ENCODE measurements around the gene PAK4. TPM values are rescaled to one million over a fixed set of nuclear protein-coding genes. Genes with fewer than 3 reads are reported as not detected.

PAK4 gene
- total and polyA plus RNA-seq, 2 donors from 2014 or later: 52.5 to 55.6 TPM

DNA sequence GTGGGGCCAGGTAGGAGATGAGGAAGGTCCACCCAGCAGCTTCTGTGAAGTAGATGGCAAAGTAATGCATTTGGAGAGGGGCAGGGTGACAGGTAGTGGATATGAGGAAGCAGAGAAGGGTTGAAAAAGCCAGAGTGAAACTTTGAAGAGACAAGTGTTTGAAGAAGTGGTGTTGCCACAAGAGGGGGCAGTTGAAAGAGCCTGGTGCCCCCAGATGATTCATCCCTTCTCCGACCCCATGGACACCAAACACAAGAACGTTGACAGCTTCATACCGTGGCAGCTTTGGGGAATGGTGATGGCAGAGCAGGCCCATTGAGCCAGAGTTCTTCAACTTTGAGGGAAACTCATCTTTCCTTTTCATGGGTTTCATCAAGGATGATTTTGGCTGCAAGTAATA, 99.3 kb downstream of the PAK4 start:
- no peaks in the 10 kb centered on the region for H3K27me3 ChIP-seq (ENCODE audit: control insufficient read depth, insufficient read depth, low read length)
- DNase-seq (no peak), FAIRE-seq (no peak)
- intact Hi-C loops (cut with DNase I): no loop called here
- H3K9me3 ChIP-seq (ENCODE audit: control insufficient read depth in 2 of 3, insufficient read depth in 1 of 3, low read length in 3 of 3): no peaks in the 10 kb centered on the region
- no peak overlapping the region for H3K27ac ChIP-seq (ENCODE audit: low read depth in 2 of 2, low read length in 2 of 2)
- H3K4me1 ChIP-seq (ENCODE audit: control insufficient read depth in 2 of 3, insufficient read depth in 2 of 3, low read depth in 1 of 3, low read length in 3 of 3): no peaks in the 10 kb centered on the region
- no peak overlapping the region for H3K9ac ChIP-seq (ENCODE audit: low read length in 3 of 3)
- no peak for TF ChIP-seq CTCF (IDR thresholded peaks at IDR 0.05; ENCODE audit: borderline replicate concordance, extremely low read depth, insufficient read depth)
- H3K4me3 ChIP-seq (ENCODE audit: low read length in 3 of 3): no peak overlapping the region
- no peaks in the 10 kb centered on the region for H3K36me3 ChIP-seq (ENCODE audit: control insufficient read depth in 2 of 3, insufficient read depth in 3 of 3, low read length in 3 of 3)

Other genes starting within 250 kb of the PAK4 start
- 13.0 TPM for gene RINL, start 247.5 kb upstream of the PAK4 start, total RNA-seq
- gene RINL, start 247.5 kb upstream of the PAK4 start, polyA plus RNA-seq (ENCODE audit: insufficient read depth, low read depth, low replicate concordance): 9.5 TPM
- gene SIRT2, start 226.2 kb upstream of the PAK4 start, total RNA-seq: 36.0 TPM
- 56.9 TPM for gene SIRT2, start 226.2 kb upstream of the PAK4 start, polyA plus RNA-seq (ENCODE audit: insufficient read depth, low read depth, low replicate concordance)
- 23.2 TPM for gene NFKBIB, start 225.8 kb upstream of the PAK4 start, total RNA-seq
- 37.6 TPM for gene NFKBIB, start 225.8 kb upstream of the PAK4 start, polyA plus RNA-seq (ENCODE audit: insufficient read depth, low read depth, low replicate concordance)
- gene CCER2, start 213.6 kb upstream of the PAK4 start, total RNA-seq: 0.47 TPM
- not detected for gene CCER2, start 213.6 kb upstream of the PAK4 start, polyA plus RNA-seq (ENCODE audit: insufficient read depth, low read depth, low replicate concordance)
- gene SARS2, start 195.0 kb upstream of the PAK4 start, total RNA-seq: 30.6 TPM
- 34.8 TPM for gene SARS2, start 195.0 kb upstream of the PAK4 start, polyA plus RNA-seq (ENCODE audit: insufficient read depth, low read depth, low replicate concordance)
- 28.5 TPM for gene MRPS12, start 194.8 kb upstream of the PAK4 start, total RNA-seq
- gene MRPS12, start 194.8 kb upstream of the PAK4 start, polyA plus RNA-seq (ENCODE audit: insufficient read depth, low read depth, low replicate concordance): 110 TPM
- 32.3 TPM for gene FBXO17, start 150.0 kb upstream of the PAK4 start, total RNA-seq
- gene FBXO17, start 150.0 kb upstream of the PAK4 start, polyA plus RNA-seq (ENCODE audit: insufficient read depth, low read depth, low replicate concordance): 44.3 TPM
- gene FBXO27, start 93.2 kb upstream of the PAK4 start, total RNA-seq: 8.3 TPM
- 7.8 TPM for gene FBXO27, start 93.2 kb upstream of the PAK4 start, polyA plus RNA-seq (ENCODE audit: insufficient read depth, low read depth, low replicate concordance)
- not detected for gene ACP7, start 41.4 kb upstream of the PAK4 start, total RNA-seq
- 0.13 TPM for gene ACP7, start 41.4 kb upstream of the PAK4 start, polyA plus RNA-seq (ENCODE audit: insufficient read depth, low read depth, low replicate concordance)
- 0.60 TPM for gene NCCRP1, start 71.2 kb downstream of the PAK4 start, total RNA-seq
- gene NCCRP1, start 71.2 kb downstream of the PAK4 start, polyA plus RNA-seq (ENCODE audit: insufficient read depth, low read depth, low replicate concordance): 5.5 TPM
- gene SYCN, start 78.5 kb downstream of the PAK4 start, total RNA-seq: not detected
- gene SYCN, start 78.5 kb downstream of the PAK4 start, polyA plus RNA-seq (ENCODE audit: insufficient read depth, low read depth, low replicate concordance): not detected
- gene IFNL3, start 119.2 kb downstream of the PAK4 start, total RNA-seq: not detected
- gene IFNL3, start 119.2 kb downstream of the PAK4 start, polyA plus RNA-seq (ENCODE audit: insufficient read depth, low read depth, low replicate concordance): not detected
- gene IFNL4, start 123.1 kb downstream of the PAK4 start, total RNA-seq: not detected
- not detected for gene IFNL4, start 123.1 kb downstream of the PAK4 start, polyA plus RNA-seq (ENCODE audit: insufficient read depth, low read depth, low replicate concordance)
- gene IFNL2, start 142.6 kb downstream of the PAK4 start, total RNA-seq: not detected
- gene IFNL2, start 142.6 kb downstream of the PAK4 start, polyA plus RNA-seq (ENCODE audit: insufficient read depth, low read depth, low replicate concordance): not detected
- gene IFNL1, start 170.6 kb downstream of the PAK4 start, total RNA-seq: not detected
- gene IFNL1, start 170.6 kb downstream of the PAK4 start, polyA plus RNA-seq (ENCODE audit: insufficient read depth, low read depth, low replicate concordance): not detected
- gene LRFN1, start 195.1 kb downstream of the PAK4 start, total RNA-seq: 1.2 TPM
- gene LRFN1, start 195.1 kb downstream of the PAK4 start, polyA plus RNA-seq (ENCODE audit: insufficient read depth, low read depth, low replicate concordance): 0.80 TPM
- 60.7 TPM for gene GMFG, start 210.3 kb downstream of the PAK4 start, total RNA-seq
- 52.4 TPM for gene GMFG, start 210.3 kb downstream of the PAK4 start, polyA plus RNA-seq (ENCODE audit: insufficient read depth, low read depth, low replicate concordance)
- gene SAMD4B, start 216.6 kb downstream of the PAK4 start, total RNA-seq: 100 TPM
- gene SAMD4B, start 216.6 kb downstream of the PAK4 start, polyA plus RNA-seq (ENCODE audit: insufficient read depth, low read depth, low replicate concordance): 92.9 TPM